IMR-90 (cell line): ENCODE results near the gene CALU. TPM values are rescaled to one million over a fixed set of nuclear protein-coding genes. Genes with fewer than 3 reads are reported as not detected.

Experiments used
- ATAC-seq: fragments of 200-7000 bp; cut with Tn5 transposase; 2 replicates; pipeline ENCODE4 v1.9.1; 2020; ENCODE audit warnings: low read depth, mild to moderate bottlenecking, moderate library complexity
- BruUV-seq: library from RNA; stranded (reverse); fragments of 400-500 nt; replicated peaks from 2 replicates; lab custom pipeline; 2021; lab: Mats Ljungman, UMichigan
- CTCF ChIA-PET: fragments of 300-600 bp; formaldehyde crosslinking; extraction: SDS; loops from one replicate; lab custom pipeline; 2021; ENCODE audit warnings: antibody characterized with exemption; lab: Yijun Ruan, JAX
- POLR2A ChIA-PET: fragments of 300-600 bp; sonication (Branson Sonifier 250); formaldehyde crosslinking; loops from one replicate; lab custom pipeline; 2022; ENCODE audit warnings: antibody characterized with exemption; ENCODE audit not compliant: unreplicated experiment; lab: Charles Lee
- DNase-seq: peaks from one replicate; pipeline ENCODE4 v3.0.0; 2013
- H2AFZ ChIP-seq: replicated peaks from 2 replicates; pipeline ENCODE3; 2013; ENCODE audit warnings: low read length, mild to moderate bottlenecking; ENCODE audit not compliant: poor library complexity
- H2AK5ac ChIP-seq: 2 replicates; pipeline ENCODE4 v1.6.1; 2013; ENCODE audit warnings: low read depth, low read length, inconsistent platforms
- H2AK9ac ChIP-seq: replicated peaks from 2 replicates; pipeline ENCODE3; 2013; ENCODE audit warnings: mild to moderate bottlenecking, low read depth, low read length, moderate library complexity; ENCODE audit not compliant: poor library complexity
- H2BK120ac ChIP-seq: 2 replicates; pipeline ENCODE4 v1.6.1; 2013; ENCODE audit warnings: low read depth, low read length, inconsistent platforms
- H2BK15ac ChIP-seq: 3 replicates; pipeline ENCODE4 v1.6.1; 2013; ENCODE audit warnings: low read depth, low read length, inconsistent platforms
- H2BK20ac ChIP-seq: 2 replicates; pipeline ENCODE4 v1.6.1; 2013; ENCODE audit warnings: low read depth, mild to moderate bottlenecking, inconsistent platforms, low read length, moderate library complexity
- H2BK5ac ChIP-seq: 2 replicates; pipeline ENCODE4 v1.6.1; 2013; ENCODE audit warnings: mild to moderate bottlenecking, low read depth, low read length, inconsistent platforms; ENCODE audit not compliant: poor library complexity, severe bottlenecking
- H3K14ac ChIP-seq: replicated peaks from 2 replicates; pipeline ENCODE4 v1.6.1; 2013; ENCODE audit warnings: low read depth, low read length, inconsistent platforms
- H3K18ac ChIP-seq: 2 replicates; pipeline ENCODE4 v1.6.1; 2013; ENCODE audit warnings: low read depth, low read length, control low read depth
- H3K23ac ChIP-seq: 2 replicates; pipeline ENCODE4 v1.6.1; 2013; ENCODE audit warnings: low read depth, low read length, inconsistent platforms
- H3K27ac ChIP-seq: 2 replicates; pipeline ENCODE4 v1.5.1; 2013; ENCODE audit warnings: mild to moderate bottlenecking, control low read depth, low read length; ENCODE audit not compliant: insufficient read depth
- H3K27me3 ChIP-seq: 2 replicates; pipeline ENCODE4 v1.6.1; 2013; ENCODE audit warnings: low read length; ENCODE audit not compliant: control insufficient read depth, insufficient read depth
- H3K36me3 ChIP-seq: 2 replicates; pipeline ENCODE4 v1.6.1; 2013; ENCODE audit warnings: low read length, mixed read lengths; ENCODE audit not compliant: control insufficient read depth, insufficient read depth
- H3K4ac ChIP-seq: 2 replicates; pipeline ENCODE4 v1.6.1; 2013; ENCODE audit warnings: low read depth, low read length, inconsistent platforms
- H3K4me1 ChIP-seq: 2 replicates; pipeline ENCODE4 v1.6.1; 2013; ENCODE audit warnings: low read length, mixed read lengths; ENCODE audit not compliant: control insufficient read depth, insufficient read depth
- H3K4me2 ChIP-seq: 2 replicates; pipeline ENCODE4 v1.6.1; 2013; ENCODE audit warnings: low read depth, mild to moderate bottlenecking, control low read depth, low read length, moderate library complexity
- H3K4me3 ChIP-seq: 2 replicates; pipeline ENCODE4 v1.5.1; 2013; ENCODE audit warnings: low read depth, mild to moderate bottlenecking, control low read depth, low read length, moderate library complexity; ENCODE audit not compliant: insufficient read depth
- H3K56ac ChIP-seq: 2 replicates; pipeline ENCODE4 v1.6.1; 2013; ENCODE audit warnings: low read length, inconsistent platforms; ENCODE audit not compliant: insufficient read depth; ENCODE audit errors: extremely low read depth
- H3K79me1 ChIP-seq, 2 experiments: 2 replicates each; pipeline ENCODE4 v1.6.1; 2013; ENCODE audit warnings: low read length in 2 of 2, inconsistent platforms in 1 of 2, low read depth in 1 of 2
- H3K9ac ChIP-seq: 2 replicates; pipeline ENCODE4 v1.6.1; 2013; ENCODE audit warnings: low read depth, low read length, control low read depth
- H3K9me1 ChIP-seq: 2 replicates; pipeline ENCODE4 v1.6.1; 2013; ENCODE audit warnings: low read length, inconsistent platforms; ENCODE audit not compliant: insufficient read depth
- H3K9me3 ChIP-seq: 2 replicates; pipeline ENCODE4 v1.6.1; 2013; ENCODE audit warnings: low read length; ENCODE audit not compliant: control insufficient read depth, insufficient read depth
- H4K20me1 ChIP-seq: 2 replicates; pipeline ENCODE4 v1.6.1; 2013; ENCODE audit warnings: low read length, inconsistent platforms; ENCODE audit not compliant: insufficient read depth
- H4K5ac ChIP-seq: 2 replicates; pipeline ENCODE4 v1.6.1; 2013; ENCODE audit warnings: mild to moderate bottlenecking, low read depth, low read length, control low read depth
- H4K8ac ChIP-seq, 2 experiments: 2 replicates each; pipeline ENCODE4 v1.6.1; 2013; ENCODE audit warnings: low read depth in 2 of 2, low read length in 2 of 2, control low read depth in 1 of 2, inconsistent platforms in 1 of 2
- H4K91ac ChIP-seq: 2 replicates; pipeline ENCODE4 v1.6.1; 2013; ENCODE audit warnings: low read depth, low read length, inconsistent platforms; ENCODE audit not compliant: insufficient read depth
- BHLHE40 ChIP-seq: fragments of 150-350 bp; IDR thresholded peaks from 2 replicates; pipeline ENCODE4 v1.6.1; 2016; ENCODE audit warnings: mild to moderate bottlenecking, low read depth, low read length
- WGBS, 2 experiments: methylation state at CpG; one replicate each; pipeline versions ENCODE4 v1.1.5 to v1.1.7; 2013; ENCODE audit warnings: missing lambda C conversion rate in 2 of 2; ENCODE audit not compliant: insufficient read length in 1 of 2; ENCODE audit errors: extremely low coverage in 2 of 2; 5-methylcytosine and 5-hydroxymethylcytosine counted together
- dilution Hi-C: fragments of 300-500 bp; cut with HindIII; formaldehyde crosslinking; loops from one replicate; pipeline ENCODE4 v1.14.3; 2018; ENCODE audit warnings: low sequenced_read_pairs; ENCODE audit not compliant: unreplicated experiment
- in situ Hi-C: fragments of 300-500 bp; cut with MboI; formaldehyde crosslinking; loops from 3 replicates; pipeline ENCODE4 v1.14.3; 2019; ENCODE audit warnings: low sequenced_read_pairs, inconsistent platforms, mixed read lengths
- intact Hi-C: fragments of 100-400 bp; cut with micrococcal nuclease; formaldehyde crosslinking; loops from 2 replicates; pipeline ENCODE4 v1.10.0; 2022
- polyA plus RNA-seq, 3 experiments: library from polyadenylated mRNA; depleted of rRNA; stranded (reverse); fragments of >200 nt; gene quantifications; 2 replicates each; pipeline ENCODE4 v1.2.3, GENCODE V29; 2012; ENCODE audit warnings: low replicate concordance in 1 of 3
- total RNA-seq: library from RNA; depleted of rRNA; stranded (reverse); fragments of >200 nt; gene quantifications from 2 replicates; pipeline ENCODE4 v1.2.3, GENCODE V29; 2012

The CALU gene
- total and polyA plus RNA-seq, 2 of the 4 experiments (the other 2 are of a cell fraction), result 421 to 525 TPM

GRCh38 chr7:128734890-128735289, 4.3 kb upstream of the CALU start:
- no peak overlapping the region for H2BK120ac ChIP-seq
- no peak overlapping the region for H3K23ac ChIP-seq
- no peak overlapping the region for H3K4me2 ChIP-seq
- no peak overlapping the region for H3K4ac ChIP-seq
- H3K4me3 ChIP-seq, result no peak overlapping the region
- no peak overlapping the region for H3K9ac ChIP-seq
- H4K8ac ChIP-seq, result no peak overlapping the region
- H3K27ac ChIP-seq, result no peak overlapping the region
- no peak overlapping the region for H2AFZ ChIP-seq
- ATAC-seq, result no peak
- H2BK20ac ChIP-seq, result no peak overlapping the region
- H3K9me3 ChIP-seq, result no peaks in the 10 kb centered on the region
- dilution Hi-C loops (no loop called here), in situ Hi-C loops (no loop called here), intact Hi-C loops (no loop called here)
- peaks cover 5% of the 10 kb centered on the region for H3K4me1 ChIP-seq
- no peak for DNase-seq
- peaks cover 7% of the 10 kb centered on the region for H4K20me1 ChIP-seq
- BruUV-seq, result no TSS peak
- no peak for TF ChIP-seq BHLHE40
- H3K14ac ChIP-seq, result no peak overlapping the region
- H2BK5ac ChIP-seq, result no peak overlapping the region
- no peak overlapping the region for H3K56ac ChIP-seq
- no peak overlapping the region for H2AK5ac ChIP-seq
- WGBS, 2 experiments, result no CpG with 5 or more reads among the region's 1 CpG
- peaks cover 19% of the 10 kb centered on the region for H3K27me3 ChIP-seq
- H2AK9ac ChIP-seq, result no peak overlapping the region
- peaks cover 5% of the 10 kb centered on the region; the same call in 1 of the 2 replicates for H3K9me1 ChIP-seq
- no peaks in the 10 kb centered on the region for H3K36me3 ChIP-seq
- CTCF ChIA-PET, result no interaction called here
- peaks cover 0 to 6% of the 10 kb centered on the region in 2 experiments; a peak in 2 of 4 replicates for H3K79me1 ChIP-seq
- no peak overlapping the region for H3K18ac ChIP-seq
- H4K91ac ChIP-seq, result no peak overlapping the region
- H4K5ac ChIP-seq, result no peak overlapping the region
- POLR2A ChIA-PET, result no interaction called here
- no peak overlapping the region for H2BK15ac ChIP-seq
